Stimulated activated CD4-positive, alpha-beta T cell treated with anti-CD3 and anti-CD28 coated beads, Interleukin-2, amount 100 ng/mL, for 24 hours (primary cell): ENCODE results near the gene RFX8.
A peak's percentile ranks its signal among the peaks of the same experiment; 100 is the strongest.
"Not testable (repeated sequence)": the region's sequence is repeated elsewhere in the genome, so short reads cannot be mapped to it uniquely, and the experiment has no call there.

Experiments
- DNase-seq, 2 donors: peaks; one replicate each; pipeline ENCODE4 v3.0.0-alpha.2; 2020

RFX8 gene

GRCh38 chr2:101474731-101475384 lies at the start of gene RFX8:
Gene RFX8 (minus strand): TSS chr2:101475112. CDS start chr2:101466848, 8,264 bp downstream.
- DNase-seq, result peak; percentile 54 to 63

- DNase-seq, result no peak
Measured at GRCh38 chr2:101521487-101521886, 46.6 kb upstream of the RFX8 start.

- no peak for DNase-seq
Measured at GRCh38 chr2:101520246-101520645, 45.3 kb upstream of the RFX8 start.

- no peak for DNase-seq
Measured at GRCh38 chr2:101518578-101519492, 43.9 kb upstream of the RFX8 start.

- DNase-seq, result no peak
Measured at GRCh38 chr2:101517758-101518271, 42.9 kb upstream of the RFX8 start.

GRCh38 chr2:101516823-101517690 lies 42.1 kb upstream of the RFX8 start:
- DNase-seq, result peak in 1 of 2 donors; percentile 36

GRCh38 chr2:101516349-101516748 lies 41.4 kb upstream of the RFX8 start:
- DNase-seq, result no peak

GRCh38 chr2:101515477-101515876 lies 40.6 kb upstream of the RFX8 start:
- no peak for DNase-seq

GRCh38 chr2:101512993-101513392 lies 38.1 kb upstream of the RFX8 start:
- DNase-seq, result no peak

GRCh38 chr2:101511381-101511780 lies 36.5 kb upstream of the RFX8 start:
- DNase-seq, result no peak

- DNase-seq, result no peak
Measured at GRCh38 chr2:101509499-101510284, 34.8 kb upstream of the RFX8 start.

- no peak for DNase-seq
Measured at GRCh38 chr2:101508636-101509035, 33.7 kb upstream of the RFX8 start.

- DNase-seq, result not testable (repeated sequence)
Measured at GRCh38 chr2:101505276-101505675, 30.4 kb upstream of the RFX8 start.

- not testable (repeated sequence) for DNase-seq
Measured at GRCh38 chr2:101504744-101505143, 29.8 kb upstream of the RFX8 start.

GRCh38 chr2:101502095-101502494 lies 27.2 kb upstream of the RFX8 start:
- no peak for DNase-seq

GRCh38 chr2:101501443-101501842 lies 26.5 kb upstream of the RFX8 start:
- no peak for DNase-seq

GRCh38 chr2:101500860-101501259 lies 25.9 kb upstream of the RFX8 start:
- no peak for DNase-seq

GRCh38 chr2:101500180-101500579 lies 25.3 kb upstream of the RFX8 start:
- DNase-seq, result no peak

GRCh38 chr2:101496279-101496678 lies 21.4 kb upstream of the RFX8 start:
- no peak for DNase-seq

- DNase-seq, result no peak
Measured at GRCh38 chr2:101492936-101493473, 18.1 kb upstream of the RFX8 start.

GRCh38 chr2:101486994-101487393 lies 12.1 kb upstream of the RFX8 start:
- no peak for DNase-seq

- DNase-seq, result peak in 1 of 2 donors; percentile 7
Measured at GRCh38 chr2:101486258-101486701, 11.4 kb upstream of the RFX8 start.
